Liver (tissue), 9 donors: ENCODE data around the gene NXPH4. TPM values are rescaled to one million over a fixed set of nuclear protein-coding genes. Genes with fewer than 3 reads are reported as not detected.

Experiments used
- DNase-seq: peaks from one replicate; pipeline ENCODE4 v3.0.0-alpha.2; 2017; ENCODE audit warnings: low spot score
- H3K27ac ChIP-seq, 2 donors: one replicate each; pipeline ENCODE4 v1.7.0; 2013; ENCODE audit warnings: inconsistent platforms in 2 of 2, low read length in 2 of 2, control low read depth in 1 of 2, low read depth in 1 of 2, mild to moderate bottlenecking in 1 of 2
- H3K27me3 ChIP-seq, 4 donors: one replicate each; pipeline versions ENCODE4 v1.6.1 to v1.7.0; 2013; ENCODE audit warnings: low read length in 3 of 4, inconsistent platforms in 1 of 4, mild to moderate bottlenecking in 1 of 4, moderate library complexity in 1 of 4; ENCODE audit not compliant: control insufficient read depth in 4 of 4, insufficient read depth in 4 of 4
- H3K36me3 ChIP-seq, 4 donors: one replicate each; pipeline versions ENCODE4 v1.6.1 to v1.7.0; 2013; ENCODE audit warnings: low read length in 3 of 4, mild to moderate bottlenecking in 3 of 4, low read depth in 1 of 4, moderate library complexity in 1 of 4; ENCODE audit not compliant: control insufficient read depth in 4 of 4, insufficient read depth in 3 of 4
- H3K4me1 ChIP-seq, 4 donors: one replicate each; pipeline versions ENCODE4 v1.6.1 to v1.7.0; 2013; ENCODE audit warnings: low read length in 3 of 4, mild to moderate bottlenecking in 3 of 4, moderate library complexity in 1 of 4; ENCODE audit not compliant: control insufficient read depth in 4 of 4, insufficient read depth in 4 of 4
- H3K4me3 ChIP-seq, 3 donors: one replicate each; pipeline versions ENCODE4 v1.6.1 to v1.7.0; 2013; ENCODE audit warnings: low read length in 3 of 3, control low read depth in 1 of 3, low read depth in 1 of 3, mild to moderate bottlenecking in 1 of 3
- H3K9ac ChIP-seq, 2 donors: one replicate each; pipeline ENCODE4 v1.7.0; 2013; ENCODE audit warnings: low read length in 2 of 2, mild to moderate bottlenecking in 2 of 2, moderate library complexity in 2 of 2, control low read depth in 1 of 2, low read depth in 1 of 2
- H3K9me3 ChIP-seq, 4 donors: one replicate each; pipeline versions ENCODE4 v1.6.1 to v1.7.0; 2013; ENCODE audit warnings: low read length in 3 of 4; ENCODE audit not compliant: control insufficient read depth in 4 of 4
- FOXA1 ChIP-seq: IDR thresholded peaks from 2 replicates; pipeline ENCODE4 v1.6.1; 2016; ENCODE audit warnings: antibody characterized with exemption
- FOXA2 ChIP-seq: IDR thresholded peaks from 2 replicates; pipeline ENCODE4 v1.6.1; 2016; ENCODE audit warnings: antibody characterized with exemption
- GABPA ChIP-seq, 2 donors: IDR thresholded peaks in 1 of 2; conservative IDR thresholded peaks in 1 of 2; 2 replicates each; pipeline ENCODE4 v1.6.1; 2016; ENCODE audit warnings: antibody characterized with exemption in 2 of 2, mild to moderate bottlenecking in 1 of 2, moderate library complexity in 1 of 2
- HNF4A ChIP-seq, 2 donors: conservative IDR thresholded peaks; 2 replicates each; pipeline ENCODE4 v1.6.1; 2016; ENCODE audit warnings: antibody characterized with exemption in 2 of 2, mild to moderate bottlenecking in 2 of 2
- HNF4G ChIP-seq: IDR thresholded peaks from 2 replicates; pipeline ENCODE4 v1.6.1; 2016; ENCODE audit warnings: antibody characterized with exemption
- NR2F2 ChIP-seq: IDR thresholded peaks from 2 replicates; pipeline ENCODE4 v1.6.1; 2016; ENCODE audit warnings: antibody characterized with exemption
- RAD21 ChIP-seq, 2 donors: IDR thresholded peaks; 2 replicates each; pipeline ENCODE4 v1.6.1; 2016; ENCODE audit warnings: antibody characterized with exemption in 2 of 2, mild to moderate bottlenecking in 2 of 2
- RXRA ChIP-seq, 2 donors: IDR thresholded peaks; 2 replicates each; pipeline ENCODE4 v1.6.1; 2017 to 2018; ENCODE audit warnings: antibody characterized with exemption in 2 of 2, mild to moderate bottlenecking in 1 of 2
- SP1 ChIP-seq: IDR thresholded peaks from 2 replicates; pipeline ENCODE4 v1.6.1; 2018; ENCODE audit warnings: antibody characterized with exemption, mild to moderate bottlenecking
- TAF1 ChIP-seq: conservative IDR thresholded peaks from 2 replicates; pipeline ENCODE4 v1.6.1; 2016; ENCODE audit warnings: antibody characterized with exemption, mild to moderate bottlenecking
- YY1 ChIP-seq: IDR thresholded peaks from 2 replicates; pipeline ENCODE4 v1.6.1; 2016; ENCODE audit warnings: antibody characterized with exemption, mild to moderate bottlenecking
- WGBS: extraction: QIAGEN DNeasy Blood & Tissue Kit; methylation state at CpG from one replicate; pipeline ENCODE4 v1.1.7; 2013; 5-methylcytosine and 5-hydroxymethylcytosine counted together
- polyA plus RNA-seq, 2 donors: library from polyadenylated mRNA; stranded (reverse) in 1 of 2; unstranded in 1 of 2; fragments of 200-250 nt in 1 of 2; fragments of >200 nt in 1 of 2; fragmentation: Nextera tagmentation in 1 of 2; extraction: Ambion mirVana in 1 of 2; gene quantifications; one replicate each; pipeline versions ENCODE4 v1.2.1 to v1.2.3, GENCODE V29; 2013 to 2015
- total RNA-seq, 2 donors: library from RNA; depleted of rRNA; stranded (reverse); fragments of >200 nt; gene quantifications; one replicate each; pipeline ENCODE4 v1.2.3, GENCODE V29; 2014
- TF ChIP-seq, protein P1 (sequence below): IDR thresholded peaks from 2 replicates; pipeline ENCODE4 v1.6.1; 2016; ENCODE audit warnings: antibody characterized with exemption, mild to moderate bottlenecking
- TF ChIP-seq, protein P2 (sequence below): fragments of 150-350 bp; IDR thresholded peaks from 2 replicates; pipeline ENCODE4 v1.5.1; 2017; ENCODE audit warnings: improper control_type of control experiment, low read depth, low read length; ENCODE audit not compliant: missing input control
- TF ChIP-seq, protein P3 (sequence below): IDR thresholded peaks from 2 replicates; pipeline ENCODE4 v1.6.1; 2016; ENCODE audit warnings: antibody characterized with exemption
- TF ChIP-seq, protein P4 (sequence below): IDR thresholded peaks from 2 replicates; pipeline ENCODE4 v1.6.1; 2016; ENCODE audit warnings: antibody characterized with exemption
- TF ChIP-seq, protein P5 (sequence below): IDR thresholded peaks from 2 replicates; pipeline ENCODE4 v1.6.1; 2016; ENCODE audit warnings: antibody characterized with exemption
- donor health status: healthy.
- donor health status: healthy.
- donor health status: healthy.
- donor health status: healthy.
- donor health status: healthy.

Gene NXPH4
- total and polyA plus RNA-seq, 4 donors, result 0.15 TPM; not detected in 3

DNA sequence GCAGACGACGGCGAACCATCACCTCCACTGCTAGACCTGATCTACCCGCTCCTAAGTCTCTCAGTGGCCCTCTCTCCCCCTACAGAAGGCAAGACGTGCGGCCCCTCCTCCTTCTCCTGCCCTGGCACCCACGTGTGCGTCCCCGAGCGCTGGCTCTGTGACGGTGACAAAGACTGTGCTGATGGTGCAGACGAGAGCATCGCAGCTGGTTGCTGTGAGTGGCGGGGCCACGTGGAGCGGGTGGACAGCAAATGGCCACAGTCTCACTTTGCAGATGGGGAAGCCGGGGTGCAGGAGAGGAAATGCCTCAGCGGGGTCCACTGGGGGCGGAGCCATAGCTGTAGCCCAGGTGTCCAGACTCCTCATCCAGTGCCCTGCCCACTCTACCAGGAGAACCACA lies 21.4 kb upstream of the NXPH4 start:
- 94% methylated on average over 19 of the region's 19 CpGs for WGBS
- H3K27ac ChIP-seq, result no peak overlapping the region
- DNase-seq, result no peak
- no peaks in the 10 kb centered on the region for H3K9me3 ChIP-seq
- H3K9ac ChIP-seq, result no peak overlapping the region
- H3K4me1 ChIP-seq, result no peaks in the 10 kb centered on the region
- TF ChIP-seq GABPA (IDR thresholded peaks at IDR 0.05 in 1 of 2, conservative IDR thresholded peaks at IDR 0.05 in 1 of 2), result no peak
- TF ChIP-seq, protein P1, sequence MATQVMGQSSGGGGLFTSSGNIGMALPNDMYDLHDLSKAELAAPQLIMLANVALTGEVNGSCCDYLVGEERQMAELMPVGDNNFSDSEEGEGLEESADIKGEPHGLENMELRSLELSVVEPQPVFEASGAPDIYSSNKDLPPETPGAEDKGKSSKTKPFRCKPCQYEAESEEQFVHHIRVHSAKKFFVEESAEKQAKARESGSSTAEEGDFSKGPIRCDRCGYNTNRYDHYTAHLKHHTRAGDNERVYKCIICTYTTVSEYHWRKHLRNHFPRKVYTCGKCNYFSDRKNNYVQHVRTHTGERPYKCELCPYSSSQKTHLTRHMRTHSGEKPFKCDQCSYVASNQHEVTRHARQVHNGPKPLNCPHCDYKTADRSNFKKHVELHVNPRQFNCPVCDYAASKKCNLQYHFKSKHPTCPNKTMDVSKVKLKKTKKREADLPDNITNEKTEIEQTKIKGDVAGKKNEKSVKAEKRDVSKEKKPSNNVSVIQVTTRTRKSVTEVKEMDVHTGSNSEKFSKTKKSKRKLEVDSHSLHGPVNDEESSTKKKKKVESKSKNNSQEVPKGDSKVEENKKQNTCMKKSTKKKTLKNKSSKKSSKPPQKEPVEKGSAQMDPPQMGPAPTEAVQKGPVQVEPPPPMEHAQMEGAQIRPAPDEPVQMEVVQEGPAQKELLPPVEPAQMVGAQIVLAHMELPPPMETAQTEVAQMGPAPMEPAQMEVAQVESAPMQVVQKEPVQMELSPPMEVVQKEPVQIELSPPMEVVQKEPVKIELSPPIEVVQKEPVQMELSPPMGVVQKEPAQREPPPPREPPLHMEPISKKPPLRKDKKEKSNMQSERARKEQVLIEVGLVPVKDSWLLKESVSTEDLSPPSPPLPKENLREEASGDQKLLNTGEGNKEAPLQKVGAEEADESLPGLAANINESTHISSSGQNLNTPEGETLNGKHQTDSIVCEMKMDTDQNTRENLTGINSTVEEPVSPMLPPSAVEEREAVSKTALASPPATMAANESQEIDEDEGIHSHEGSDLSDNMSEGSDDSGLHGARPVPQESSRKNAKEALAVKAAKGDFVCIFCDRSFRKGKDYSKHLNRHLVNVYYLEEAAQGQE, result no peak
- TF ChIP-seq, protein P2, sequence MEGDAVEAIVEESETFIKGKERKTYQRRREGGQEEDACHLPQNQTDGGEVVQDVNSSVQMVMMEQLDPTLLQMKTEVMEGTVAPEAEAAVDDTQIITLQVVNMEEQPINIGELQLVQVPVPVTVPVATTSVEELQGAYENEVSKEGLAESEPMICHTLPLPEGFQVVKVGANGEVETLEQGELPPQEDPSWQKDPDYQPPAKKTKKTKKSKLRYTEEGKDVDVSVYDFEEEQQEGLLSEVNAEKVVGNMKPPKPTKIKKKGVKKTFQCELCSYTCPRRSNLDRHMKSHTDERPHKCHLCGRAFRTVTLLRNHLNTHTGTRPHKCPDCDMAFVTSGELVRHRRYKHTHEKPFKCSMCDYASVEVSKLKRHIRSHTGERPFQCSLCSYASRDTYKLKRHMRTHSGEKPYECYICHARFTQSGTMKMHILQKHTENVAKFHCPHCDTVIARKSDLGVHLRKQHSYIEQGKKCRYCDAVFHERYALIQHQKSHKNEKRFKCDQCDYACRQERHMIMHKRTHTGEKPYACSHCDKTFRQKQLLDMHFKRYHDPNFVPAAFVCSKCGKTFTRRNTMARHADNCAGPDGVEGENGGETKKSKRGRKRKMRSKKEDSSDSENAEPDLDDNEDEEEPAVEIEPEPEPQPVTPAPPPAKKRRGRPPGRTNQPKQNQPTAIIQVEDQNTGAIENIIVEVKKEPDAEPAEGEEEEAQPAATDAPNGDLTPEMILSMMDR, result no peak
- no peak for TF ChIP-seq RAD21 (IDR thresholded peaks at IDR 0.05)
- TF ChIP-seq, protein P3, sequence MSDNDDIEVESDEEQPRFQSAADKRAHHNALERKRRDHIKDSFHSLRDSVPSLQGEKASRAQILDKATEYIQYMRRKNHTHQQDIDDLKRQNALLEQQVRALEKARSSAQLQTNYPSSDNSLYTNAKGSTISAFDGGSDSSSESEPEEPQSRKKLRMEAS, result no peak
- TF ChIP-seq TAF1, result no peak
- no peaks in the 10 kb centered on the region for H3K27me3 ChIP-seq
- peaks cover 54 to 100% (median 83%) of the 10 kb centered on the region in 4 donors for H3K36me3 ChIP-seq
- H3K4me3 ChIP-seq, result no peak overlapping the region

DNA sequence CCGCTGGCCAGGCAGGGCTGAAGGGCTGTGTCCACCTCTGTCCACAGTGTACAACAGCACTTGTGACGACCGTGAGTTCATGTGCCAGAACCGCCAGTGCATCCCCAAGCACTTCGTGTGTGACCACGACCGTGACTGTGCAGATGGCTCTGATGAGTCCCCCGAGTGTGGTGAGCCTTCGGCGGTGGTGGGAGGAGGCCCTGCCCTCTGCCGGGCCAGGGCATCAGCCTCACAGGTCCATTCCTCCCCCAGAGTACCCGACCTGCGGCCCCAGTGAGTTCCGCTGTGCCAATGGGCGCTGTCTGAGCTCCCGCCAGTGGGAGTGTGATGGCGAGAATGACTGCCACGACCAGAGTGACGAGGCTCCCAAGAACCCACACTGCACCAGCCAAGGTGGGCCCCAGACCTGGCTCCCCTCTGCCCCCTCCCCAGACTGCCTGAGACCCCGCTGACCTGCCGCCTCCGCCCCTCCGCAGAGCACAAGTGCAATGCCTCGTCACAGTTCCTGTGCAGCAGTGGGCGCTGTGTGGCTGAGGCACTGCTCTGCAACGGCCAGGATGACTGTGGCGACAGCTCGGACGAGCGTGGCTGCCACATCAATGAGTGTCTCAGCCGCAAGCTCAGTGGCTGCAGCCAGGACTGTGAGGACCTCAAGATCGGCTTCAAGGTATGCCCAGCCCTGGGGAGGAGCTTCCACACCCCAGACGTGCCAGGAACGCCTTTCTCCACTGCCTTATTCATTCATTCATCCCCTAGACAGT lies 20.8 kb upstream of the NXPH4 start:
- WGBS, result 81% methylated on average over 34 of the region's 34 CpGs
- Histone ChIP-seq H3K36me3 (peaks cover 57 to 99% (median 81%) of the 10 kb centered on the region in 4 donors), H3K4me1 (no peaks in the 10 kb centered on the region), H3K27me3 (no peaks in the 10 kb centered on the region), H3K9me3 (no peaks in the 10 kb centered on the region), H3K9ac (no peak overlapping the region), H3K27ac (no peak overlapping the region), H3K4me3 (no peak overlapping the region)
- no peak for TF ChIP-seq TAF1
- no peak for TF ChIP-seq RXRA (IDR thresholded peaks at IDR 0.05)
- no peak for TF ChIP-seq FOXA2
- no peak for TF ChIP-seq HNF4A (conservative IDR thresholded peaks at IDR 0.05)
- TF ChIP-seq, protein P3, result no peak
- no peak for DNase-seq

DNA sequence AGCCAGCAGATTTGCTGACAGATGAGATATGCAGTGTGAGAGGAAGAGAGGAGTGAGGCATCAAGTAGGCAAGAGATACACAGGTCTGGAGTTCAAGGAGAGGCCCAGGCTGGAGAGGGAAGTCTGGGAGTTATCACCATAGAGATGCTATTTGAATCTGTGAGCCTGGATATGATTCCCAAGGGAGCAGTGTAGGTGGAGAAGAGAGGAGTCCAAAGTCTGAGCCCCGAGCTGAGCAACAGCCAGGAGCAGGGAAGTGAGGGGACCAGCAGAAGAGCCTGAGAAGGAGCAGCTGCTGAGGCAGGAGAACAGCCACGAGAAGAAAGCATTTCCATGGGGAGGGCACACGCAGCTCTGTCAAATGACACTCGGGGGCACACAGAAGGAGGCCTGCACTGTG lies 20.2 kb upstream of the NXPH4 start:
- WGBS, result 78% methylated on average over 4 of the region's 4 CpGs
- H3K4me3 ChIP-seq, result no peak overlapping the region
- no peaks in the 10 kb centered on the region for H3K4me1 ChIP-seq
- no peak overlapping the region for H3K27ac ChIP-seq
- no peak for DNase-seq
- no peaks in the 10 kb centered on the region for H3K27me3 ChIP-seq
- H3K9ac ChIP-seq, result no peak overlapping the region
- H3K36me3 ChIP-seq, result peaks cover 54 to 99% (median 81%) of the 10 kb centered on the region in 4 donors
- no peaks in the 10 kb centered on the region for H3K9me3 ChIP-seq
- TF ChIP-seq RAD21 (IDR thresholded peaks at IDR 0.05) (no peak), GABPA (IDR thresholded peaks at IDR 0.05 in 1 of 2, conservative IDR thresholded peaks at IDR 0.05 in 1 of 2) (no peak), SP1 (no peak), NR2F2 (no peak), TAF1 (no peak), HNF4G (no peak), FOXA1 (no peak), HNF4A (conservative IDR thresholded peaks at IDR 0.05) (no peak), FOXA2 (no peak), RXRA (IDR thresholded peaks at IDR 0.05) (no peak), YY1 (no peak)
- TF ChIP-seq, protein P3, result no peak
- TF ChIP-seq, protein P4, sequence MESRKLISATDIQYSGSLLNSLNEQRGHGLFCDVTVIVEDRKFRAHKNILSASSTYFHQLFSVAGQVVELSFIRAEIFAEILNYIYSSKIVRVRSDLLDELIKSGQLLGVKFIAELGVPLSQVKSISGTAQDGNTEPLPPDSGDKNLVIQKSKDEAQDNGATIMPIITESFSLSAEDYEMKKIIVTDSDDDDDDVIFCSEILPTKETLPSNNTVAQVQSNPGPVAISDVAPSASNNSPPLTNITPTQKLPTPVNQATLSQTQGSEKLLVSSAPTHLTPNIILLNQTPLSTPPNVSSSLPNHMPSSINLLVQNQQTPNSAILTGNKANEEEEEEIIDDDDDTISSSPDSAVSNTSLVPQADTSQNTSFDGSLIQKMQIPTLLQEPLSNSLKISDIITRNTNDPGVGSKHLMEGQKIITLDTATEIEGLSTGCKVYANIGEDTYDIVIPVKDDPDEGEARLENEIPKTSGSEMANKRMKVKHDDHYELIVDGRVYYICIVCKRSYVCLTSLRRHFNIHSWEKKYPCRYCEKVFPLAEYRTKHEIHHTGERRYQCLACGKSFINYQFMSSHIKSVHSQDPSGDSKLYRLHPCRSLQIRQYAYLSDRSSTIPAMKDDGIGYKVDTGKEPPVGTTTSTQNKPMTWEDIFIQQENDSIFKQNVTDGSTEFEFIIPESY, result no peak
- TF ChIP-seq, protein P5, sequence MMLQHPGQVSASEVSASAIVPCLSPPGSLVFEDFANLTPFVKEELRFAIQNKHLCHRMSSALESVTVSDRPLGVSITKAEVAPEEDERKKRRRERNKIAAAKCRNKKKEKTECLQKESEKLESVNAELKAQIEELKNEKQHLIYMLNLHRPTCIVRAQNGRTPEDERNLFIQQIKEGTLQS, result no peak
